Brain microvascular endothelial cell (primary cell): ENCODE data around the gene SELENOO.

ENCODE experiments used
- DNase-seq: peaks from one replicate; pipeline ENCODE4 v3.0.0-alpha.2; 2020
- H3K27ac ChIP-seq: fragments of 250-450 bp; sonication (Bioruptor Pico); 2 replicates; pipeline ENCODE4 v1.5.1; 2020; ENCODE audit warnings: mild to moderate bottlenecking, moderate library complexity
- H3K27me3 ChIP-seq: fragments of 250-450 bp; sonication (Bioruptor Pico); replicated peaks from 2 replicates; pipeline ENCODE4 v1.5.1; 2020; ENCODE audit warnings: mild to moderate bottlenecking
- H3K36me3 ChIP-seq: fragments of 250-450 bp; sonication (Bioruptor Pico); replicated peaks from 2 replicates; pipeline ENCODE4 v1.5.1; 2020; ENCODE audit warnings: mild to moderate bottlenecking
- H3K4me3 ChIP-seq: 2 replicates; pipeline ENCODE4 v1.5.1; 2011; ENCODE audit warnings: low read depth, mild to moderate bottlenecking, control low read depth, low read length, moderate library complexity
- CTCF ChIP-seq: IDR thresholded peaks from 2 replicates; pipeline ENCODE4 v1.5.1; 2011; ENCODE audit warnings: low read depth, mild to moderate bottlenecking, moderate library complexity, low read length, control low read depth, inconsistent platforms; ENCODE audit errors: missing control alignments
- in situ Hi-C: cut with HindIII; loops from 2 replicates; pipeline ENCODE4 v1.10.0; 2017; ENCODE audit warnings: low sequenced_read_pairs, low pct_ligation_motif_present

Gene SELENOO

GRCh38 chr22:50250555-50251476 is 50.0 kb downstream of the SELENOO start, which contains the start of gene HDAC10:
Gene HDAC10, minus strand, starts transcription at chr22:50251265. Its CDS starts 233 bp downstream, at chr22:50251032.
- Histone ChIP-seq H3K27ac (peak within 1 kb of the TSS; percentile 50), H3K27me3 (no peaks in the 10 kb centered on the region), H3K36me3 (peaks cover 12% of the 10 kb centered on the region), H3K4me3 (peak within 1 kb of the TSS; percentile 74)
- peak; percentile 67 for DNase-seq
- no peak for TF ChIP-seq CTCF
- in situ Hi-C loops = no loop called here

- in situ Hi-C loops = no loop called here
Measured at GRCh38 chr22:50251477-50252081, 50.8 kb downstream of the SELENOO start.

GRCh38 chr22:50252082-50253045 is 51.6 kb downstream of the SELENOO start:
- Histone ChIP-seq H3K27ac (no peak overlapping the region), H3K4me3 (no peak overlapping the region), H3K36me3 (peaks cover 9% of the 10 kb centered on the region), H3K27me3 (no peaks in the 10 kb centered on the region)
- DNase-seq = peak; percentile 55
- TF ChIP-seq CTCF = peak; percentile 86
- in situ Hi-C loops = no loop called here

More at GRCh38 chr22:50251477-50252081, 50.8 kb downstream of the SELENOO start:
- Histone ChIP-seq H3K27me3 (no peaks in the 10 kb centered on the region), H3K27ac (no peak overlapping the region), H3K4me3 (peak overlapping the region; percentile 74), H3K36me3 (peaks cover 6% of the 10 kb centered on the region)
- TF ChIP-seq CTCF = no peak
- DNase-seq = no peak

- no peak for DNase-seq
- Histone ChIP-seq H3K27ac (no peak overlapping the region), H3K36me3 (peaks cover 9% of the 10 kb centered on the region), H3K27me3 (no peaks in the 10 kb centered on the region), H3K4me3 (no peak overlapping the region)
- in situ Hi-C loops = no loop called here
- no peak for TF ChIP-seq CTCF
Measured at GRCh38 chr22:50253046-50253915, 52.5 kb downstream of the SELENOO start.

- H3K36me3 ChIP-seq = peaks cover 9% of the 10 kb centered on the region
- in situ Hi-C loops = no loop called here
- H3K4me3 ChIP-seq = no peak overlapping the region
- H3K27me3 ChIP-seq = no peaks in the 10 kb centered on the region
- no peak for TF ChIP-seq CTCF
- no peak overlapping the region for H3K27ac ChIP-seq
- no peak for DNase-seq
Measured at GRCh38 chr22:50253941-50254340, 53.1 kb downstream of the SELENOO start.
